Measurements from ENCODE around the gene RIMKLA.

RIMKLA gene

GRCh38 chr1:42392967-42393848, 12.6 kb downstream of the RIMKLA start:
- DNase-seq (ENCODE audit: insufficient read length, low spot score) (no peak), FAIRE-seq (no peak)
- TF ChIP-seq POLR2AphosphoS5 (IDR thresholded peaks at IDR 0.05; ENCODE audit: low read depth, low read length): no peak
- no peak for TF ChIP-seq TAF1 (IDR thresholded peaks at IDR 0.05; ENCODE audit: low read depth, low read length)
- no peak for TF ChIP-seq PAX5 (IDR thresholded peaks at IDR 0.05; ENCODE audit: insufficient read depth, low read length, severe bottlenecking)
- no peak for TF ChIP-seq POU2F2 (IDR thresholded peaks at IDR 0.05; ENCODE audit: low read depth, low read length)
- no peak for TF ChIP-seq SPI1 (IDR thresholded peaks at IDR 0.05; ENCODE audit: low read depth, low read length)
- TF ChIP-seq POLR2A (IDR thresholded peaks at IDR 0.05; ENCODE audit: low read depth, low read length): no peak

DNA sequence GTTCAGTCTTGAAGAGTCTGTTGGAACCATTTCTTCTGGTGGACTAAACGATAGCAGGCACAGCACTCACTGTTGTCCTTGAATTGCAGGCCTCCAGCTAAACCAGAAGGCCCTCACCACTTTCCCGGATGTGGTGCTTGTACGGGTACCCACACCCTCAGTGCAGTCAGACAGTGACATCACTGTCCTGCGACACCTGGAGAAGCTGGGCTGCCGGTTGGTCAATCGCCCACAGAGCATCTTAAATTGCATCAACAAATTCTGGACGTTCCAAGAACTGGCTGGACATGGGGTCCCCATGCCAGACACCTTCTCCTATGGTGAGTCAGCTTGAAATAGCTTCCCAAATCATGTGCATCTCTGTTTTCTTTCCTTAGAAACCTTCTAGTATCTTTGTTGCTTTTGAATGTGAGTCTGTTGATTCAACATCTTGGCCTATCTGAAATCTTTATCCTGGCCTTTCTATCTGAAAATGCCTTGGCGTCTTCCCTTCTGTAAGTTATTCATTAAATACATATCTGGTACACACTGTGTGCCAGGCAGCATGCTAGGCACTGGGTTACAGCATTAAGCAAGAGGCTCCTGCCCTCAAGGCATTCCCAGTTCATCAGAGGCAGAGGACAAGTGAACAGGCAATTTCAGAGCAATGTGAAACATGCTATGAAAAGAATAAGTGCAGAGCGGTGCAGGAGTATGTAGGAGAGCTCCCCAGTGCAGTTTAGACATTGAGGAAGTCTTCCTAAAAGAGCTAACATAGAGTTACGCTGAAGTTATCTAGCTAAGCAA, 18.9 kb downstream of the RIMKLA start:
- DNase-seq (ENCODE audit: insufficient read length, low spot score) (no peak), FAIRE-seq (no peak)
- TF ChIP-seq POLR2AphosphoS5 (IDR thresholded peaks at IDR 0.05; ENCODE audit: low read depth, low read length) (no peak), POU2F2 (IDR thresholded peaks at IDR 0.05; ENCODE audit: low read depth, low read length) (no peak)

- no peak for TF ChIP-seq POLR2AphosphoS5 (IDR thresholded peaks at IDR 0.05; ENCODE audit: low read depth, low read length)
- no peak for TF ChIP-seq PAX5 (IDR thresholded peaks at IDR 0.05; ENCODE audit: insufficient read depth, low read length, severe bottlenecking)
- no peak for TF ChIP-seq POLR2A (IDR thresholded peaks at IDR 0.05; ENCODE audit: low read depth, low read length)
- TF ChIP-seq SPI1 (IDR thresholded peaks at IDR 0.05; ENCODE audit: low read depth, low read length): no peak
- TF ChIP-seq POU2F2 (IDR thresholded peaks at IDR 0.05; ENCODE audit: low read depth, low read length): no peak
- no peak for TF ChIP-seq TAF1 (IDR thresholded peaks at IDR 0.05; ENCODE audit: low read depth, low read length)
- no peak for DNase-seq (ENCODE audit: insufficient read length, low spot score)
- no peak for FAIRE-seq
These were observed 23.3 kb downstream of the RIMKLA start for GRCh38 chr1:42403880-42404400.

DNA sequence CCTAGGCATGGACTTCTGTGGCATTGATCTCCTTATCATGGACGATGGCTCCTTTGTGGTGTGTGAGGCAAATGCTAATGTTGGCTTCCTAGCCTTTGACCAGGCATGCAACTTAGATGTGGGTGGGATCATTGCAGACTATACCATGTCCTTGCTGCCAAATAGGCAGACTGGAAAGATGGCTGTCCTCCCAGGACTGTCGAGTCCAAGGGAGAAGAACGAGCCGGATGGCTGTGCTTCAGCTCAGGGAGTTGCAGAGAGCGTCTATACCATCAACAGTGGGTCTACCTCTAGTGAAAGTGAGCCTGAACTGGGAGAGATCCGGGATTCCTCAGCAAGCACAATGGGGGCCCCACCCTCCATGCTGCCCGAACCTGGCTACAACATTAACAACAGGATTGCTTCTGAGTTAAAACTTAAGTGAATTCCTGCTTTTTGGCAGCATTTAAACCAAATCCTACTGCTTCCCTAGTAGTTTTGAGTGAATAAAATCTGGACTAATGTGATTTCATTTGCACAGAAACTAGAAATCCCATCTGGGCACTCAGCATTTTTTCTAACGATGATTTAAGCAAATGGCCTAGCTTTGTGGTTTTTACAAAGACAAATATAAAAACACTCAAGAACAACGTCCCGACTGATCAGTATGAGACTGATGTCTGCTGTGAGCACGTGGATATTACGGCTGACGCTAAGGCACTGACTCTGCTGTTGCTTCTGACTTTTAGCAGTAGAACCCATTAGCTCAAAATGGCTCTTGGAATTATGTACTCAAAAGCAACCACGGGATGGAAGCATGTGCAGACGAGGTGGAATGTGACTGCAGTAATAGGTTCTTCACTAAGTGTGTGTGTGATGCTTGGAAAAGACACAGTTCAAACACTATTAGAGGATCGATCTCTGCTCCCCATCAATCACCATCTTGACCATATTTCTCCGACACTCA, 34.2 kb downstream of the RIMKLA start:
- FAIRE-seq: no peak
- DNase-seq (ENCODE audit: insufficient read length, low spot score): no peak
- TF ChIP-seq PAX5 (IDR thresholded peaks at IDR 0.05; ENCODE audit: insufficient read depth, low read length, severe bottlenecking): no peak
- TF ChIP-seq TAF1 (IDR thresholded peaks at IDR 0.05; ENCODE audit: low read depth, low read length): no peak
- TF ChIP-seq SPI1 (IDR thresholded peaks at IDR 0.05; ENCODE audit: low read depth, low read length): no peak
- TF ChIP-seq POLR2AphosphoS5 (IDR thresholded peaks at IDR 0.05; ENCODE audit: low read depth, low read length): no peak
- no peak for TF ChIP-seq POU2F2 (IDR thresholded peaks at IDR 0.05; ENCODE audit: low read depth, low read length)
- TF ChIP-seq POLR2A (IDR thresholded peaks at IDR 0.05; ENCODE audit: low read depth, low read length): no peak

DNA sequence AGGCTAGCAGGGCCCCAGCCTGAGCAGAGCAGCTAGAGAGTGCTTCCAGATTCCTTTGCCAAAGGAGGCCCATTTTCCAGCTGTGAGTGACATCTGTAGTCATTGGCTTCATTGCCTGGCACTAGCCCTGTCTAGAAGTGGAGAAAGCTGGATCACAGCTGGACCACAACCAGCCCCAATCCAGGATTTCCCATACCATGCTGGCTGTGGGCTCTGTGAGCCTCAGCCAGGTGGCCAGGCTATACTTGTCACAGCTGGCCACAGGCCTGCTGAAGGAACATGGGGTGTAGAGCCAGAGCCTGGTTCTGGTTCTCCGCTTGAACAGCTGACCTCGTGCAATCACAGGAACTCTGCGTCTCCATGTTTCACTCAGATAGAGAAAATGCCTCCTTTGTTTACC, 36.6 kb downstream of the RIMKLA start:
- TF ChIP-seq POLR2AphosphoS5 (IDR thresholded peaks at IDR 0.05; ENCODE audit: low read depth, low read length): no peak
- no peak for TF ChIP-seq SPI1 (IDR thresholded peaks at IDR 0.05; ENCODE audit: low read depth, low read length)
- no peak for TF ChIP-seq POU2F2 (IDR thresholded peaks at IDR 0.05; ENCODE audit: low read depth, low read length)
- TF ChIP-seq POLR2A (IDR thresholded peaks at IDR 0.05; ENCODE audit: low read depth, low read length): no peak
- no peak for TF ChIP-seq TAF1 (IDR thresholded peaks at IDR 0.05; ENCODE audit: low read depth, low read length)
- no peak for TF ChIP-seq PAX5 (IDR thresholded peaks at IDR 0.05; ENCODE audit: insufficient read depth, low read length, severe bottlenecking)
- FAIRE-seq (no peak), DNase-seq (ENCODE audit: insufficient read length, low spot score) (no peak)

GRCh38 chr1:42418516-42418915, 37.9 kb downstream of the RIMKLA start:
- FAIRE-seq: no peak
- no peak for DNase-seq (ENCODE audit: insufficient read length, low spot score)
- TF ChIP-seq POU2F2 (IDR thresholded peaks at IDR 0.05; ENCODE audit: low read depth, low read length) (no peak), POLR2A (IDR thresholded peaks at IDR 0.05; ENCODE audit: low read depth, low read length) (no peak), TAF1 (IDR thresholded peaks at IDR 0.05; ENCODE audit: low read depth, low read length) (no peak), POLR2AphosphoS5 (IDR thresholded peaks at IDR 0.05; ENCODE audit: low read depth, low read length) (no peak), PAX5 (IDR thresholded peaks at IDR 0.05; ENCODE audit: insufficient read depth, low read length, severe bottlenecking) (no peak), SPI1 (IDR thresholded peaks at IDR 0.05; ENCODE audit: low read depth, low read length) (no peak)

GRCh38 chr1:42419126-42419821, 38.7 kb downstream of the RIMKLA start:
- FAIRE-seq (no peak), DNase-seq (ENCODE audit: insufficient read length, low spot score) (no peak)
- TF ChIP-seq SPI1 (IDR thresholded peaks at IDR 0.05; ENCODE audit: low read depth, low read length): no peak
- no peak for TF ChIP-seq PAX5 (IDR thresholded peaks at IDR 0.05; ENCODE audit: insufficient read depth, low read length, severe bottlenecking)
- no peak for TF ChIP-seq POLR2A (IDR thresholded peaks at IDR 0.05; ENCODE audit: low read depth, low read length)
- no peak for TF ChIP-seq POU2F2 (IDR thresholded peaks at IDR 0.05; ENCODE audit: low read depth, low read length)
- TF ChIP-seq POLR2AphosphoS5 (IDR thresholded peaks at IDR 0.05; ENCODE audit: low read depth, low read length): no peak
- TF ChIP-seq TAF1 (IDR thresholded peaks at IDR 0.05; ENCODE audit: low read depth, low read length): no peak

- DNase-seq (ENCODE audit: insufficient read length, low spot score) (no peak), FAIRE-seq (no peak)
- TF ChIP-seq POLR2AphosphoS5 (IDR thresholded peaks at IDR 0.05; ENCODE audit: low read depth, low read length): no peak
- TF ChIP-seq POLR2A (IDR thresholded peaks at IDR 0.05; ENCODE audit: low read depth, low read length): no peak
- TF ChIP-seq TAF1 (IDR thresholded peaks at IDR 0.05; ENCODE audit: low read depth, low read length): no peak
- no peak for TF ChIP-seq SPI1 (IDR thresholded peaks at IDR 0.05; ENCODE audit: low read depth, low read length)
- TF ChIP-seq PAX5 (IDR thresholded peaks at IDR 0.05; ENCODE audit: insufficient read depth, low read length, severe bottlenecking): no peak
- no peak for TF ChIP-seq POU2F2 (IDR thresholded peaks at IDR 0.05; ENCODE audit: low read depth, low read length)
These were observed 39.5 kb downstream of the RIMKLA start for GRCh38 chr1:42420121-42420520.
